Measurements from ENCODE around the gene S100PBP. TPM values are rescaled to one million over a fixed set of nuclear protein-coding genes. Genes with fewer than 3 reads are reported as not detected.
A peak's percentile ranks its signal among the peaks of the same experiment; 100 is the strongest.

Gene S100PBP
- total RNA-seq, 1 donor: 42.0 TPM

- TF ChIP-seq CTCF (IDR thresholded peaks at IDR 0.05; ENCODE audit: extremely low read depth, low read depth, low read length): no peak
- Histone ChIP-seq H2AFZ (ENCODE audit: low read length) (no peak overlapping the region), H3K36me3 (ENCODE audit: insufficient read depth, low read length) (peaks cover 29% of the 10 kb centered on the region)
Observed at GRCh38 chr1:32772281-32773017, 45.0 kb upstream of the S100PBP start.

GRCh38 chr1:32773018-32773763 is 44.3 kb upstream of the S100PBP start:
- peak; percentile 95 for TF ChIP-seq CTCF (IDR thresholded peaks at IDR 0.05; ENCODE audit: extremely low read depth, low read depth, low read length)
- H3K27ac ChIP-seq (ENCODE audit: low read depth, low read length): no peak overlapping the region
- H3K36me3 ChIP-seq (ENCODE audit: insufficient read depth, low read length): peaks cover 37% of the 10 kb centered on the region
- no peaks in the 10 kb centered on the region for H3K79me2 ChIP-seq (ENCODE audit: insufficient read depth, low read length)
- H3K4me2 ChIP-seq (ENCODE audit: insufficient read depth, low read length): no peak overlapping the region
- peaks cover 5% of the 10 kb centered on the region for H3K4me1 ChIP-seq (ENCODE audit: insufficient read depth, low read length)
- DNase-seq (ENCODE audit: insufficient read length, low spot score, missing footprints): peak; percentile 97
- no peak overlapping the region for H3K4me3 ChIP-seq (ENCODE audit: insufficient read depth, low read length)
- H2AFZ ChIP-seq (ENCODE audit: low read length): no peak overlapping the region
- H4K20me1 ChIP-seq (ENCODE audit: insufficient read depth, low read length): peaks cover 7% of the 10 kb centered on the region
- no peaks in the 10 kb centered on the region for H3K27me3 ChIP-seq (ENCODE audit: insufficient read depth, low read length)
- H3K9me3 ChIP-seq (ENCODE audit: low read depth, low read length): no peaks in the 10 kb centered on the region

More at GRCh38 chr1:32772281-32773017, 45.0 kb upstream of the S100PBP start:
- Histone ChIP-seq H3K4me1 (ENCODE audit: insufficient read depth, low read length) (peaks cover 5% of the 10 kb centered on the region), H3K4me2 (ENCODE audit: insufficient read depth, low read length) (no peak overlapping the region), H3K79me2 (ENCODE audit: insufficient read depth, low read length) (no peaks in the 10 kb centered on the region), H3K27me3 (ENCODE audit: insufficient read depth, low read length) (no peaks in the 10 kb centered on the region), H4K20me1 (ENCODE audit: insufficient read depth, low read length) (peaks cover 7% of the 10 kb centered on the region), H3K4me3 (ENCODE audit: insufficient read depth, low read length) (no peak overlapping the region), H3K9me3 (ENCODE audit: low read depth, low read length) (no peaks in the 10 kb centered on the region), H3K27ac (ENCODE audit: low read depth, low read length) (no peak overlapping the region)
- DNase-seq (ENCODE audit: insufficient read length, low spot score, missing footprints): peak; percentile 84

GRCh38 chr1:32773764-32774463 is 43.5 kb upstream of the S100PBP start:
- H4K20me1 ChIP-seq (ENCODE audit: insufficient read depth, low read length): peaks cover 7% of the 10 kb centered on the region
- H3K4me3 ChIP-seq (ENCODE audit: insufficient read depth, low read length): no peak overlapping the region
- H3K9me3 ChIP-seq (ENCODE audit: low read depth, low read length): no peaks in the 10 kb centered on the region
- TF ChIP-seq CTCF (IDR thresholded peaks at IDR 0.05; ENCODE audit: extremely low read depth, low read depth, low read length): no peak
- H2AFZ ChIP-seq (ENCODE audit: low read length): no peak overlapping the region
- H3K4me2 ChIP-seq (ENCODE audit: insufficient read depth, low read length): no peak overlapping the region
- H3K27me3 ChIP-seq (ENCODE audit: insufficient read depth, low read length): no peaks in the 10 kb centered on the region
- no peaks in the 10 kb centered on the region for H3K79me2 ChIP-seq (ENCODE audit: insufficient read depth, low read length)
- H3K4me1 ChIP-seq (ENCODE audit: insufficient read depth, low read length): peaks cover 5% of the 10 kb centered on the region
- peaks cover 41% of the 10 kb centered on the region for H3K36me3 ChIP-seq (ENCODE audit: insufficient read depth, low read length)
- no peak overlapping the region for H3K27ac ChIP-seq (ENCODE audit: low read depth, low read length)
- no peak for DNase-seq (ENCODE audit: insufficient read length, low spot score, missing footprints)

- H3K79me2 ChIP-seq (ENCODE audit: insufficient read depth, low read length): no peaks in the 10 kb centered on the region
- H3K27ac ChIP-seq (ENCODE audit: low read depth, low read length): no peak overlapping the region
- peaks cover 47% of the 10 kb centered on the region for H3K36me3 ChIP-seq (ENCODE audit: insufficient read depth, low read length)
- H4K20me1 ChIP-seq (ENCODE audit: insufficient read depth, low read length): peaks cover 7% of the 10 kb centered on the region
- no peak overlapping the region for H3K4me3 ChIP-seq (ENCODE audit: insufficient read depth, low read length)
- no peak overlapping the region for H3K4me2 ChIP-seq (ENCODE audit: insufficient read depth, low read length)
- no peaks in the 10 kb centered on the region for H3K9me3 ChIP-seq (ENCODE audit: low read depth, low read length)
- H2AFZ ChIP-seq (ENCODE audit: low read length): no peak overlapping the region
- no peak for DNase-seq (ENCODE audit: insufficient read length, low spot score, missing footprints)
- H3K27me3 ChIP-seq (ENCODE audit: insufficient read depth, low read length): no peaks in the 10 kb centered on the region
- TF ChIP-seq CTCF (IDR thresholded peaks at IDR 0.05; ENCODE audit: extremely low read depth, low read depth, low read length): no peak
- peaks cover 5% of the 10 kb centered on the region for H3K4me1 ChIP-seq (ENCODE audit: insufficient read depth, low read length)
Observed at GRCh38 chr1:32774464-32774808, 43.0 kb upstream of the S100PBP start.

Data from osteoblast (primary cell).